Measurements from ENCODE around the gene STOML3. TPM values are rescaled to one million over a fixed set of nuclear protein-coding genes. Genes with fewer than 3 reads are reported as not detected.

Gene STOML3
- total and polyA plus RNA-seq, 2 of the 8 experiments (the other 6 are each of a cell fraction or from before 2014, with no cell fraction given), result 0.06 TPM; not detected in 1

- Histone ChIP-seq H3K4me1 (replicated peaks in 1 of 4; ENCODE audit: control insufficient read depth in 3 of 4, insufficient read depth in 4 of 4, low read length in 3 of 4) (peaks cover 0 to 10% (median under 1%) of the 10 kb centered on the region in 4 experiments; a peak in 4 of 7 replicates), H3K4ac (replicated peaks; ENCODE audit: insufficient read length, low read depth, low read length) (no peak overlapping the region), H3K36me3 (ENCODE audit: control insufficient read depth in 2 of 4, insufficient read depth in 4 of 4, low read length in 3 of 4) (peaks cover 0 to 20% (median 3%) of the 10 kb centered on the region in 4 experiments; a peak in 5 of 8 replicates), H3K4me3 (ENCODE audit: extremely low read depth in 1 of 4, insufficient read depth in 2 of 4, low read depth in 3 of 4, low read length in 4 of 4) (peak overlapping the region; percentile 94 to 99 (median 96); a peak in 7 of 8 replicates), H3K14ac (ENCODE audit: insufficient read length) (no peak overlapping the region), H2AFZ (ENCODE audit: low read length) (no peak overlapping the region), H4K8ac (ENCODE audit: extremely low read depth, insufficient read depth, low read length) (no peak overlapping the region), H3K27ac (ENCODE audit: low read depth, low read length) (no peak overlapping the region), H3K23me2 (ENCODE audit: low read depth, low read length) (peaks cover 12% of the 10 kb centered on the region), H3K56ac (replicated peaks; ENCODE audit: insufficient read length, low read depth, low read length) (no peak overlapping the region), H2BK20ac (ENCODE audit: low read length) (no peak overlapping the region), H4K5ac (ENCODE audit: insufficient read length, low read depth, low read length) (no peak overlapping the region), H2BK15ac (ENCODE audit: low read length) (no peak overlapping the region), H3K9me3 (ENCODE audit: insufficient read depth in 2 of 2, low read depth in 1 of 2, low read length in 1 of 2) (no peaks in the 10 kb centered on the region), H3K79me1 (ENCODE audit: low read depth, low read length) (no peaks in the 10 kb centered on the region), H2BK120ac (replicated peaks; ENCODE audit: low read depth, low read length) (no peak overlapping the region), H3K27me3 (replicated peaks in 1 of 4; ENCODE audit: control insufficient read depth in 3 of 4, extremely low read depth in 1 of 4, insufficient read depth in 3 of 4, low read length in 3 of 4) (no peaks in the 10 kb centered on the region; a peak in 1 of 7 replicates), H4K20me1 (replicated peaks in 1 of 2; ENCODE audit: control insufficient read depth in 1 of 2, insufficient read depth in 2 of 2, low read length in 2 of 2) (peaks cover 3 to 10% of the 10 kb centered on the region in 2 experiments), H2AK5ac (ENCODE audit: low read depth, low read length) (no peak overlapping the region), H3K23ac (ENCODE audit: insufficient read length) (no peak overlapping the region), H3K9ac (replicated peaks in 1 of 4; ENCODE audit: extremely low read depth in 1 of 4, low read depth in 3 of 4, low read length in 3 of 4) (peak overlapping the region in 2 of 4 experiments; percentile 17 to 71; a peak in 2 of 7 replicates), H4K91ac (replicated peaks; ENCODE audit: insufficient read length, low read length) (no peak overlapping the region), H3K4me2 (ENCODE audit: insufficient read depth in 1 of 2, low read depth in 2 of 2, low read length in 2 of 2) (peak overlapping the region; percentile 79 to 81), H2BK5ac (ENCODE audit: low read depth, low read length) (no peak overlapping the region), H2BK12ac (ENCODE audit: low read depth, low read length) (no peak overlapping the region), H3K79me2 (ENCODE audit: control insufficient read depth in 1 of 2, insufficient read depth in 2 of 2, low read length in 2 of 2) (peaks cover 43 to 79% of the 10 kb centered on the region in 2 experiments), H3K18ac (ENCODE audit: extremely low read depth, low read length) (no peak overlapping the region)
- POLR2A ChIA-PET (ENCODE audit: partially characterized antibody), result interaction anchor here (0.8 to 5.4 kb wide), 6 partner anchors 9 to 74 kb away, joined by 3 to 73 read pairs (median 6); no protein-coding TSS in a partner anchor
- DNase-seq (ENCODE audit: low read depth in 1 of 2, low spot score in 2 of 2) (no peak), FAIRE-seq (no peak)
- 34% methylated on average over 2 of the region's 2 CpGs; no CpG with 5 or more reads in 1 of the 2 experiments for whole genome bisulfite sequencing, 2 experiments (ENCODE audit: extremely low coverage in 1 of 2, insufficient coverage in 1 of 2, insufficient read length in 1 of 2, insufficient replicate concordance in 2 of 2, low coverage in 1 of 2, low lambda C conversion rate in 2 of 2, missing lambda C conversion rate in 1 of 2)
- CTCF ChIA-PET (ENCODE audit: partially characterized antibody), result interaction anchor here (0.7 to 1.6 kb wide), 5 partner anchors 9 to 65 kb away, joined by 3 to 6 read pairs (median 3); no protein-coding TSS in a partner anchor
- TF ChIP-seq CEBPB (IDR thresholded peaks at IDR 0.05; ENCODE audit: low read depth, low read length) (no peak), KDM4A (IDR thresholded peaks at IDR 0.05; ENCODE audit: low read depth, low read length, severe bottlenecking) (no peak), TBP (IDR thresholded peaks at IDR 0.05; ENCODE audit: low read depth, low read length) (no peak), RXRA (IDR thresholded peaks at IDR 0.05; ENCODE audit: insufficient read depth, low read depth, low read length) (no peak), ATF2 (IDR thresholded peaks at IDR 0.05; ENCODE audit: low read length) (no peak), GTF2F1 (IDR thresholded peaks at IDR 0.05; ENCODE audit: borderline replicate concordance, low read depth, low read length) (no peak), CBX5 (IDR thresholded peaks at IDR 0.05; ENCODE audit: low read depth, low read length) (no peak), RAD21 (IDR thresholded peaks at IDR 0.05 in 1 of 2, conservative IDR thresholded peaks at IDR 0.05 in 1 of 2; ENCODE audit: low read depth in 2 of 2, low read length in 2 of 2) (no peak), POU5F1 (IDR thresholded peaks at IDR 0.05; ENCODE audit: low read depth, low read length) (no peak), TEAD4 (IDR thresholded peaks at IDR 0.05; ENCODE audit: low read depth, low read length) (no peak)
- TF ChIP-seq, protein P1, sequence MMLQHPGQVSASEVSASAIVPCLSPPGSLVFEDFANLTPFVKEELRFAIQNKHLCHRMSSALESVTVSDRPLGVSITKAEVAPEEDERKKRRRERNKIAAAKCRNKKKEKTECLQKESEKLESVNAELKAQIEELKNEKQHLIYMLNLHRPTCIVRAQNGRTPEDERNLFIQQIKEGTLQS (IDR thresholded peaks at IDR 0.05; ENCODE audit: insufficient read depth, low read depth, low read length), result no peak
Observed at GRCh38 chr13:39035799-39036198, 45.2 kb upstream of the STOML3 start.
